ENCODE results near the gene CHN1.

Gene CHN1

DNA sequence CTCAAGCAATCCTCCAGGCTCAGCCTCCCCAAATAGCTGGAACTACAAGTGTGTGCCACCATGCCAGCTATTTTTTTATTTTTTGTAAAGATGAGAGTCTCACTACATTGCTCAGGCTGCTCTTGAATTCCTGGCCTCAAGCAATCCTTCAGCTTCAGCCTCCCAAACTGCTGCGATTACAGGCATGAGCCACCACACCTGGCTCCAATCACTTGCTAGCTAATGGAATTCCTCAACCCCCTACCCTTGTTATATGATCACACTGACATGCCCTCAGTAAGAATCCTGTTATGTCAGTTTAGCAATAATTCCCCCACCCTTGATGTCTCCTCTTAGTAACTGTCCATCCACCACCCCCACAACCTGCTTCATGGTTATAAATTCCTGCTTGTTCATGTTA is 12.3 kb downstream of the CHN1 start:
- peaks cover 14 to 15% of the 10 kb centered on the region in 2 experiments for H3K4me1 ChIP-seq (ENCODE audit: control insufficient read depth in 1 of 2, insufficient read depth in 1 of 2, low read depth in 1 of 2, low read length in 1 of 2)
- no peaks in the 10 kb centered on the region for H3K9me3 ChIP-seq
- no peak overlapping the region for H3K27ac ChIP-seq
- peaks cover 59% of the 10 kb centered on the region for H3K27me3 ChIP-seq
- TF ChIP-seq CTCF (IDR thresholded peaks at IDR 0.05) = no peak
- no peaks in the 10 kb centered on the region for H3K36me3 ChIP-seq
- H3K4me3 ChIP-seq (ENCODE audit: low read depth in 1 of 2, low read length in 1 of 2) = no peak overlapping the region

DNA sequence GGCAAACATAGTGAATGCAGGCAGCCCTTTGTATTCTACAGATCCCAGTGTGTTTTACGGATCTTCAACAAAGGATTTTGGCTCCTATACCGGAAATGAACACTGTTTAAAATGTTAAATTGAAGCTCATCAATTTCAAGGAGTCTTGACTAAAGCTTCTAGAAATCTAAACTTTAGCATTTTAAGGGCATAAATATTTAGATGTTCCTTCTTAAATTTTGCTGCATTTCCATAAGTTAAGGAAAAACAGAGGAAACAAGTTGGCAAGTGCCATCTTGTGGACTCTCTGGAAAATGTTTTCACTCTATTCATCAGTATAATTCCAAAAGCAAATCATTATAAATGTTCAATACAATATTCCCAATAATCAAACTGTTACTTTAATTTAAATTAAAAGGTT is 19.6 kb downstream of the CHN1 start:
- Histone ChIP-seq H3K36me3 (no peaks in the 10 kb centered on the region), H3K27ac (no peak overlapping the region), H3K4me3 (ENCODE audit: low read depth in 1 of 2, low read length in 1 of 2) (no peak overlapping the region), H3K9me3 (no peaks in the 10 kb centered on the region), H3K4me1 (ENCODE audit: control insufficient read depth in 1 of 2, insufficient read depth in 1 of 2, low read depth in 1 of 2, low read length in 1 of 2) (no peaks in the 10 kb centered on the region), H3K27me3 (peaks cover 88% of the 10 kb centered on the region)
- TF ChIP-seq CTCF (IDR thresholded peaks at IDR 0.05) = no peak

DNA sequence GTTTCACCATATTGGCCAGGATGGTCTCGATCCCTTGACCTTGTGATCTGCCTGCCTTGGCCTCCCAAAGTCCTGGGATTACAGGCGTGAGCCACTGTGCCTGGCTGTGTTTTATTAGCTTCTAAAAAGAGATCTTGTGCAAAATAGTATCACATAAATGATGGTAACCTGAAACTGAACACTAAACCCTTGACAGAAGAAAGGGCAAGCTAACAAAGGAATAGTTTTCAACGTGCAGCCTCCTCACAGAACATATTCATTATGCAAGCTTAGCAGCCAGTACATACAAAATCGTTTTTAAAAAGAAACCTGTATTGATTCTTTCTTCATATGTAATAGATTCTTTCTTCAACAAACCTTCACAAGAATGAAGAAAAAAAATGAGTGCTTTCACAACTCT is 20.6 kb downstream of the CHN1 start:
- Histone ChIP-seq H3K4me3 (ENCODE audit: low read depth in 1 of 2, low read length in 1 of 2) (no peak overlapping the region), H3K27ac (no peak overlapping the region), H3K4me1 (ENCODE audit: control insufficient read depth in 1 of 2, insufficient read depth in 1 of 2, low read depth in 1 of 2, low read length in 1 of 2) (no peaks in the 10 kb centered on the region), H3K9me3 (no peaks in the 10 kb centered on the region), H3K36me3 (no peaks in the 10 kb centered on the region), H3K27me3 (peaks cover 88% of the 10 kb centered on the region)
- no peak for TF ChIP-seq CTCF (IDR thresholded peaks at IDR 0.05)

DNA sequence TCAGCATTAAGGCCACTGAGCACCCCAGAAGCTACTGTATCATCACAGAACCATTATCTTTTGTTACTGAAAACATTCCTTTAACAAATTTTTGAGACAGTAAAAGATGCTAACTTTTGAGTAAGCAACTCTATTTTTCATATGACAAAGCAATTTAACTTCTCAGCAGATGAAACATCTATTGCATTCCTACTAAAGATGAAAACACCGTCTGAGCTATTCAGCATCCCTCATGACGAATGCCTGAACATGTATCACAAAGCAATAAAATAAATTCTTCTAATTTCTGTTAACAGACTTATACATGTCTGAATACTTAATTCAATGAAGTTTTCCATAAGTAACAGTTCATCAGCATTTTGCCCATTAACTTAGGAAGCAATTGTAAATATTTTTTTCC is 23.9 kb downstream of the CHN1 start:
- Histone ChIP-seq H3K4me3 (ENCODE audit: low read depth in 1 of 2, low read length in 1 of 2) (no peak overlapping the region), H3K27ac (no peak overlapping the region), H3K36me3 (no peaks in the 10 kb centered on the region), H3K9me3 (no peaks in the 10 kb centered on the region), H3K27me3 (peaks cover 76% of the 10 kb centered on the region), H3K4me1 (ENCODE audit: control insufficient read depth in 1 of 2, insufficient read depth in 1 of 2, low read depth in 1 of 2, low read length in 1 of 2) (peaks cover 10 to 11% of the 10 kb centered on the region in 2 experiments)
- TF ChIP-seq CTCF (IDR thresholded peaks at IDR 0.05) = no peak

DNA sequence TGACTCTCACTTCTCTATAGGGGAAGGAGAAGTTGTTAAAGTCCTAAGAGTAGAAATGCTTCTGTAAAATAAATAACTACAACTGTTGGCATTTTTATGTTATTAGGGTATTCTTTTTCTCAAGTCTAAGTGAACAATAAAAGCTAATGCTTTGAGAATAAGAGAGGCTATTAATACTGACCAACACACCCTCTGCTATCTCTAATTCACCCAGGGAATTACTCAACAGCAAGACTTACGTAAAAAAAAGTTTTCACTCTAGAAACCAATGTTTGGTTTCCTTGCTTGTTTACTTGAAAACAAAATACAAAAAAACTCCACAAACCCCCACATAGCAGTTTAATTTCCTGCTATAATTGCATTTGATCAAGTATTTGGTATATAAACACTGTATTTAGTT is 25.2 kb downstream of the CHN1 start:
- Histone ChIP-seq H3K36me3 (no peaks in the 10 kb centered on the region), H3K4me1 (ENCODE audit: control insufficient read depth in 1 of 2, insufficient read depth in 1 of 2, low read depth in 1 of 2, low read length in 1 of 2) (peaks cover 10 to 11% of the 10 kb centered on the region in 2 experiments), H3K4me3 (ENCODE audit: low read depth in 1 of 2, low read length in 1 of 2) (no peak overlapping the region), H3K27me3 (peaks cover 65% of the 10 kb centered on the region), H3K27ac (no peak overlapping the region), H3K9me3 (no peaks in the 10 kb centered on the region)
- no peak for TF ChIP-seq CTCF (IDR thresholded peaks at IDR 0.05)

DNA sequence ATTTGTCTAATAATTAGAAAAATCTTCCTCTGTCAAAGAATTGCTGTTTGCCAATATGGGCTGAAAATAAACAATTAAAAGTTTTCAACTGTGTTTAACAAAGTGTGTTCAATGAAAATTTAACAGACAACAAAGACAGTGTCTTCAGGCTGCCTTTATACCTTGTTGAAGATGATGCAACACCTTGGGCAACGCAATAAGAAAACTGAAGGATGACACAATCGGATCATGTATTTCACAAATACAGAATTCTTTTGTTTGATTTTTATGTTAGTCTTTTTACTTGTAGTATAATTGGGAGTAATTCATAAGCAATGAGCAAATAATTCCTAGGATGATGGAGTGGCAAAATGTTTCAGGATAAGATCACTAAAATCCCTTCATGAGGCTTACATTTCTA is 27.8 kb downstream of the CHN1 start:
- no peak overlapping the region for H3K4me3 ChIP-seq (ENCODE audit: low read depth in 1 of 2, low read length in 1 of 2)
- peaks cover 10 to 11% of the 10 kb centered on the region in 2 experiments for H3K4me1 ChIP-seq (ENCODE audit: control insufficient read depth in 1 of 2, insufficient read depth in 1 of 2, low read depth in 1 of 2, low read length in 1 of 2)
- peaks cover 52% of the 10 kb centered on the region for H3K27me3 ChIP-seq
- no peak overlapping the region for H3K27ac ChIP-seq
- no peaks in the 10 kb centered on the region for H3K9me3 ChIP-seq
- TF ChIP-seq CTCF (IDR thresholded peaks at IDR 0.05) = no peak
- no peaks in the 10 kb centered on the region for H3K36me3 ChIP-seq

Measured in neutrophil (primary cell).